Measurements from ENCODE around the gene ANAPC2. TPM values are rescaled to one million over a fixed set of nuclear protein-coding genes. Genes with fewer than 3 reads are reported as not detected.
A peak's percentile ranks its signal among the peaks of the same experiment; 100 is the strongest.

ANAPC2 gene
- polyA plus RNA-seq, 4 donors, result 20.0 to 44.2 (median 37.0) TPM

GRCh38 chr9:137130176-137130755, 58.1 kb downstream of the ANAPC2 start:
- no peak for DNase-seq
- no peak for FAIRE-seq
- Histone ChIP-seq H3K27me3 (ENCODE audit: control insufficient read depth in 3 of 3, insufficient read depth in 3 of 3, low read length in 3 of 3) (peaks cover 0 to 15% (median 1%) of the 10 kb centered on the region in 3 donors), H3K4me3 (ENCODE audit: low read depth in 1 of 3, low read length in 3 of 3) (peak overlapping the region; percentile 51 to 80 (median 72)), H3K27ac (ENCODE audit: low read depth in 1 of 3, low read length in 2 of 3) (peak overlapping the region; percentile 41 to 94 (median 78)), H3K36me3 (ENCODE audit: control insufficient read depth in 3 of 3, insufficient read depth in 2 of 3, low read depth in 1 of 3, low read length in 3 of 3) (no peaks in the 10 kb centered on the region), H3K9me3 (ENCODE audit: control insufficient read depth in 2 of 2, insufficient read depth in 1 of 2, low read depth in 1 of 2, low read length in 1 of 2) (peaks cover 0 to 5% of the 10 kb centered on the region in 2 donors), H3K4me1 (ENCODE audit: control insufficient read depth in 3 of 3, insufficient read depth in 2 of 3, low read depth in 1 of 3, low read length in 2 of 3) (peaks cover 0 to 23% (median 6%) of the 10 kb centered on the region in 3 donors)
- WGBS, 3 donors, result 5 to 18% (median 13%) methylated on average over 41 to 58 of the region's 58 CpGs

- Histone ChIP-seq H3K9me3 (ENCODE audit: control insufficient read depth in 2 of 2, insufficient read depth in 1 of 2, low read depth in 1 of 2, low read length in 1 of 2) (peaks cover 0 to 5% of the 10 kb centered on the region in 2 donors), H3K4me1 (ENCODE audit: control insufficient read depth in 3 of 3, insufficient read depth in 2 of 3, low read depth in 1 of 3, low read length in 2 of 3) (peaks cover 0 to 23% (median 6%) of the 10 kb centered on the region in 3 donors), H3K4me3 (ENCODE audit: low read depth in 1 of 3, low read length in 3 of 3) (peak overlapping the region; percentile 51 to 80 (median 72)), H3K27ac (ENCODE audit: low read depth in 1 of 3, low read length in 2 of 3) (peak overlapping the region; percentile 73 to 94 (median 78)), H3K27me3 (ENCODE audit: control insufficient read depth in 3 of 3, insufficient read depth in 3 of 3, low read length in 3 of 3) (peaks cover 0 to 15% (median 1%) of the 10 kb centered on the region in 3 donors), H3K36me3 (ENCODE audit: control insufficient read depth in 3 of 3, insufficient read depth in 2 of 3, low read depth in 1 of 3, low read length in 3 of 3) (no peaks in the 10 kb centered on the region)
- no peak for FAIRE-seq
- peak; percentile 94 to 95 for DNase-seq
- WGBS, 3 donors, result 0 to 1% (median 0%) methylated on average over 69 to 86 of the region's 86 CpGs
Observed at GRCh38 chr9:137129456-137130175, 58.7 kb downstream of the ANAPC2 start.

GRCh38 chr9:137128862-137129455, 59.4 kb downstream of the ANAPC2 start:
- Histone ChIP-seq H3K36me3 (ENCODE audit: control insufficient read depth in 3 of 3, insufficient read depth in 2 of 3, low read depth in 1 of 3, low read length in 3 of 3) (no peaks in the 10 kb centered on the region), H3K27me3 (ENCODE audit: control insufficient read depth in 3 of 3, insufficient read depth in 3 of 3, low read length in 3 of 3) (peaks cover 0 to 11% (median 1%) of the 10 kb centered on the region in 3 donors), H3K4me3 (ENCODE audit: low read depth in 1 of 3, low read length in 3 of 3) (peak overlapping the region; percentile 51 to 80 (median 72)), H3K9me3 (ENCODE audit: control insufficient read depth in 2 of 2, insufficient read depth in 1 of 2, low read depth in 1 of 2, low read length in 1 of 2) (peaks cover 0 to 5% of the 10 kb centered on the region in 2 donors), H3K27ac (ENCODE audit: low read depth in 1 of 3, low read length in 2 of 3) (peak overlapping the region; percentile 73 to 94 (median 78)), H3K4me1 (ENCODE audit: control insufficient read depth in 3 of 3, insufficient read depth in 2 of 3, low read depth in 1 of 3, low read length in 2 of 3) (peaks cover 0 to 23% (median 6%) of the 10 kb centered on the region in 3 donors)
- WGBS, 3 donors, result 2 to 12% (median 3%) methylated on average over 35 to 37 of the region's 37 CpGs
- no peak for FAIRE-seq
- DNase-seq, result peak; percentile 43 to 65

- 9 to 42% (median 10%) methylated on average over 19 of the region's 19 CpGs for WGBS, 3 donors
- FAIRE-seq (no peak), DNase-seq (peak in 1 of 2 donors; percentile 29)
- Histone ChIP-seq H3K4me1 (ENCODE audit: control insufficient read depth in 3 of 3, insufficient read depth in 2 of 3, low read depth in 1 of 3, low read length in 2 of 3) (peaks cover 0 to 23% (median 6%) of the 10 kb centered on the region in 3 donors), H3K36me3 (ENCODE audit: control insufficient read depth in 3 of 3, insufficient read depth in 2 of 3, low read depth in 1 of 3, low read length in 3 of 3) (no peaks in the 10 kb centered on the region), H3K4me3 (ENCODE audit: low read depth in 1 of 3, low read length in 3 of 3) (peak overlapping the region in 2 of 3 donors; percentile 72 to 80), H3K27ac (ENCODE audit: low read depth in 1 of 3, low read length in 2 of 3) (peak overlapping the region; percentile 73 to 94 (median 78)), H3K9me3 (ENCODE audit: control insufficient read depth in 2 of 2, insufficient read depth in 1 of 2, low read depth in 1 of 2, low read length in 1 of 2) (peaks cover 0 to 5% of the 10 kb centered on the region in 2 donors), H3K27me3 (ENCODE audit: control insufficient read depth in 3 of 3, insufficient read depth in 3 of 3, low read length in 3 of 3) (peaks cover 0 to 8% (median 1%) of the 10 kb centered on the region in 3 donors)
Observed at GRCh38 chr9:137128158-137128861, 60.0 kb downstream of the ANAPC2 start.

GRCh38 chr9:137127301-137128157, 60.8 kb downstream of the ANAPC2 start:
- Histone ChIP-seq H3K4me3 (ENCODE audit: low read depth in 1 of 3, low read length in 3 of 3) (peak overlapping the region in 2 of 3 donors; percentile 72 to 80), H3K9me3 (ENCODE audit: control insufficient read depth in 2 of 2, insufficient read depth in 1 of 2, low read depth in 1 of 2, low read length in 1 of 2) (peaks cover 0 to 5% of the 10 kb centered on the region in 2 donors), H3K4me1 (ENCODE audit: control insufficient read depth in 3 of 3, insufficient read depth in 2 of 3, low read depth in 1 of 3, low read length in 2 of 3) (peaks cover 0 to 23% (median 6%) of the 10 kb centered on the region in 3 donors), H3K36me3 (ENCODE audit: control insufficient read depth in 3 of 3, insufficient read depth in 2 of 3, low read depth in 1 of 3, low read length in 3 of 3) (no peaks in the 10 kb centered on the region), H3K27me3 (ENCODE audit: control insufficient read depth in 3 of 3, insufficient read depth in 3 of 3, low read length in 3 of 3) (peaks cover 0 to 4% (median 1%) of the 10 kb centered on the region in 3 donors), H3K27ac (ENCODE audit: low read depth in 1 of 3, low read length in 2 of 3) (peak overlapping the region; percentile 73 to 94 (median 78))
- FAIRE-seq (no peak), DNase-seq (peak; percentile 76 to 83)
- 0 to 15% (median 4%) methylated on average over 24 of the region's 24 CpGs for WGBS, 3 donors

- H3K4me1 ChIP-seq (ENCODE audit: control insufficient read depth in 3 of 3, insufficient read depth in 2 of 3, low read depth in 1 of 3, low read length in 2 of 3), result peaks cover 0 to 23% (median 6%) of the 10 kb centered on the region in 3 donors
- peaks cover 0 to 5% of the 10 kb centered on the region in 2 donors for H3K9me3 ChIP-seq (ENCODE audit: control insufficient read depth in 2 of 2, insufficient read depth in 1 of 2, low read depth in 1 of 2, low read length in 1 of 2)
- 8 to 17% (median 10%) methylated on average over 3 of the region's 3 CpGs for WGBS, 3 donors
- no peaks in the 10 kb centered on the region for H3K36me3 ChIP-seq (ENCODE audit: control insufficient read depth in 3 of 3, insufficient read depth in 2 of 3, low read depth in 1 of 3, low read length in 3 of 3)
- H3K4me3 ChIP-seq (ENCODE audit: low read depth in 1 of 3, low read length in 3 of 3), result peak overlapping the region in 2 of 3 donors; percentile 41 to 80
- DNase-seq (peak in 1 of 2 donors; percentile 52), FAIRE-seq (no peak)
- peaks cover 0 to 1% (median under 1%) of the 10 kb centered on the region in 3 donors for H3K27me3 ChIP-seq (ENCODE audit: control insufficient read depth in 3 of 3, insufficient read depth in 3 of 3, low read length in 3 of 3)
- H3K27ac ChIP-seq (ENCODE audit: low read depth in 1 of 3, low read length in 2 of 3), result peak overlapping the region; percentile 66 to 94 (median 77)
Observed at GRCh38 chr9:137126786-137127185, 61.6 kb downstream of the ANAPC2 start.

Measured in small intestine (tissue), 7 donors.